Measurements from ENCODE around the gene IL17RD. TPM values are rescaled to one million over a fixed set of nuclear protein-coding genes. Genes with fewer than 3 reads are reported as not detected.

The IL17RD gene
- total RNA-seq, 1 donor from 2014 or later, result 47.4 TPM

GRCh38 chr3:57048728-57049127 is 116.4 kb downstream of the IL17RD start:
- Mint-ChIP-seq H3K27ac (no peak overlapping the region), H3K36me3 (no peaks in the 10 kb centered on the region), H3K4me3 (no peak overlapping the region), H3K27me3 (no peaks in the 10 kb centered on the region), H3K4me1 (ENCODE audit: unreplicated experiment) (peaks cover 17% of the 10 kb centered on the region), H3K9me3 (peaks cover 4% of the 10 kb centered on the region)
- TF ChIP-seq CTCF (conservative IDR thresholded peaks at IDR 0.05), result no peak
- DNase-seq (ENCODE audit: extremely low spot score, unreplicated experiment), result no peak

- TF ChIP-seq CTCF (conservative IDR thresholded peaks at IDR 0.05), result no peak
- peaks cover 17% of the 10 kb centered on the region for H3K4me1 Mint-ChIP-seq (ENCODE audit: unreplicated experiment)
- no peaks in the 10 kb centered on the region for H3K36me3 Mint-ChIP-seq
- H3K27me3 Mint-ChIP-seq, result no peaks in the 10 kb centered on the region
- peak overlapping the region; percentile 20 for H3K4me3 Mint-ChIP-seq
- peak overlapping the region; percentile 54 for H3K27ac Mint-ChIP-seq
- DNase-seq (ENCODE audit: extremely low spot score, unreplicated experiment), result no peak
- H3K9me3 Mint-ChIP-seq, result peaks cover 4% of the 10 kb centered on the region
Measured at GRCh38 chr3:57048052-57048671, 117.0 kb downstream of the IL17RD start.

GRCh38 chr3:57046101-57046765 is 118.9 kb downstream of the IL17RD start:
- Mint-ChIP-seq H3K9me3 (peaks cover 4% of the 10 kb centered on the region), H3K4me3 (no peak overlapping the region), H3K36me3 (no peaks in the 10 kb centered on the region), H3K27ac (no peak overlapping the region), H3K27me3 (no peaks in the 10 kb centered on the region), H3K4me1 (ENCODE audit: unreplicated experiment) (peaks cover 17% of the 10 kb centered on the region)
- DNase-seq (ENCODE audit: extremely low spot score, unreplicated experiment), result no peak
- TF ChIP-seq CTCF (conservative IDR thresholded peaks at IDR 0.05), result no peak

GRCh38 chr3:57043518-57043917 is 121.6 kb downstream of the IL17RD start:
- Mint-ChIP-seq H3K9me3 (peaks cover 4% of the 10 kb centered on the region), H3K4me1 (ENCODE audit: unreplicated experiment) (peaks cover 16% of the 10 kb centered on the region), H3K27me3 (no peaks in the 10 kb centered on the region), H3K4me3 (no peak overlapping the region), H3K36me3 (no peaks in the 10 kb centered on the region), H3K27ac (no peak overlapping the region)
- TF ChIP-seq CTCF (conservative IDR thresholded peaks at IDR 0.05), result no peak
- no peak for DNase-seq (ENCODE audit: extremely low spot score, unreplicated experiment)

GRCh38 chr3:57041674-57042073 is 123.5 kb downstream of the IL17RD start:
- Mint-ChIP-seq H3K27me3 (no peaks in the 10 kb centered on the region), H3K9me3 (no peaks in the 10 kb centered on the region), H3K4me1 (ENCODE audit: unreplicated experiment) (peaks cover 6% of the 10 kb centered on the region), H3K4me3 (no peak overlapping the region), H3K27ac (no peak overlapping the region), H3K36me3 (no peaks in the 10 kb centered on the region)
- no peak for DNase-seq (ENCODE audit: extremely low spot score, unreplicated experiment)
- no peak for TF ChIP-seq CTCF (conservative IDR thresholded peaks at IDR 0.05)

Other genes starting within 250 kb of the IL17RD start
- gene SPATA12, start 104.7 kb downstream of the IL17RD start, total RNA-seq (ENCODE audit: low replicate concordance), result not detected in 2 replicates
- 0.40 and 1.7 TPM in 2 replicates for gene HESX1, start 34.6 kb upstream of the IL17RD start, total RNA-seq (ENCODE audit: low replicate concordance)
- 34.2 and 39.4 TPM in 2 replicates for gene APPL1, start 62.4 kb upstream of the IL17RD start, total RNA-seq (ENCODE audit: low replicate concordance)
- gene ASB14, start 127.3 kb upstream of the IL17RD start, total RNA-seq (ENCODE audit: low replicate concordance), result not detected in 2 replicates

Data from type B pancreatic cell (in vitro differentiated cells).